SIG-M5 treated with dmso at 0.1 percent for 504 hours (cell line): ENCODE measurements around the gene EDARADD.
A peak's percentile ranks its signal among the peaks of the same experiment; 100 is the strongest.

Experiments used
- DNase-seq: peaks from one replicate; lab custom pipeline; 2025; ENCODE audit not compliant: unreplicated experiment; lab: John Stamatoyannopoulos, UW

The EDARADD gene

GRCh38 chr1:236511735-236512418 is 117.8 kb downstream of the EDARADD start:
- no peak for DNase-seq

GRCh38 chr1:236514703-236515442 is 120.8 kb downstream of the EDARADD start:
- DNase-seq: no peak

- no peak for DNase-seq
These were observed 121.4 kb downstream of the EDARADD start for GRCh38 chr1:236515443-236515958.

GRCh38 chr1:236516929-236517704 is 123.0 kb downstream of the EDARADD start:
- peak; percentile 23 for DNase-seq

GRCh38 chr1:236518322-236518721 is 124.2 kb downstream of the EDARADD start:
- no peak for DNase-seq

GRCh38 chr1:236520445-236521005 is 126.4 kb downstream of the EDARADD start:
- no peak for DNase-seq

- DNase-seq: no peak
These were observed 129.0 kb downstream of the EDARADD start for GRCh38 chr1:236522937-236523703.

GRCh38 chr1:236523704-236524141 is 129.6 kb downstream of the EDARADD start, which contains the start of gene LGALS8:
TSS of gene LGALS8 (plus strand) at chr1:236523982. CDS start at chr1:236526071, 2,089 bp downstream.
- DNase-seq: peak; percentile 85

GRCh38 chr1:236524142-236524894 is 130.2 kb downstream of the EDARADD start:
- DNase-seq: peak; percentile 87

- peak; percentile 87 for DNase-seq
These were observed 130.8 kb downstream of the EDARADD start for GRCh38 chr1:236524895-236525184.

GRCh38 chr1:236526079-236526478 is 132.0 kb downstream of the EDARADD start:
- DNase-seq: no peak

- no peak for DNase-seq
These were observed 136.2 kb downstream of the EDARADD start for GRCh38 chr1:236530286-236530685.

GRCh38 chr1:236530959-236531358 is 136.9 kb downstream of the EDARADD start:
- no peak for DNase-seq

GRCh38 chr1:236532850-236533249 is 138.8 kb downstream of the EDARADD start:
- no peak for DNase-seq

GRCh38 chr1:236534151-236534651 is 140.1 kb downstream of the EDARADD start:
- no peak for DNase-seq
